Stimulated activated CD8-positive, alpha-beta memory T cell treated with anti-CD3 and anti-CD28 coated beads, Interleukin-12 subunit alpha, Interleukin-12 subunit beta, amount 100 ng/mL, for 1 hour (primary cell): Measurements from ENCODE around the gene NLRP14.

Source experiments
- DNase-seq: peaks from one replicate; pipeline ENCODE4 v3.0.0-alpha.2; 2020; ENCODE audit warnings: low read depth

The NLRP14 gene

GRCh38 chr11:7020183-7020917 is at the start of gene NLRP14, which contains the start of gene ZNF214:
Gene NLRP14 (plus strand): TSS chr11:7020479. CDS start chr11:7038587, 18,108 bp downstream.
Gene ZNF214 (minus strand): TSS chr11:7020346. CDS start chr11:7002835, 17,511 bp downstream.
- DNase-seq, result no peak

- no peak for DNase-seq
Measured at GRCh38 chr11:6979365-6979764, 40.9 kb upstream of the NLRP14 start.

- DNase-seq, result no peak
Measured at GRCh38 chr11:6986487-6986886, 33.8 kb upstream of the NLRP14 start.

GRCh38 chr11:6988506-6988905 is 31.8 kb upstream of the NLRP14 start:
- no peak for DNase-seq

- no peak for DNase-seq
Measured at GRCh38 chr11:6991227-6991626, 29.1 kb upstream of the NLRP14 start.

- DNase-seq, result no peak
Measured at GRCh38 chr11:6992026-6992425, 28.3 kb upstream of the NLRP14 start.

- DNase-seq, result no peak
Measured at GRCh38 chr11:6992457-6993417, 27.5 kb upstream of the NLRP14 start.

GRCh38 chr11:6995703-6996102 is 24.6 kb upstream of the NLRP14 start:
- DNase-seq, result no peak

GRCh38 chr11:7004482-7004881 is 15.8 kb upstream of the NLRP14 start:
- DNase-seq, result no peak

- no peak for DNase-seq
Measured at GRCh38 chr11:7014118-7014517, 6.2 kb upstream of the NLRP14 start.

- DNase-seq, result no peak
Measured at GRCh38 chr11:7016011-7016410, 4.3 kb upstream of the NLRP14 start.

- no peak for DNase-seq
Measured at GRCh38 chr11:7019500-7020182, 638 bp upstream of the NLRP14 start.

- DNase-seq, result no peak
Measured at GRCh38 chr11:7021318-7021717, 1.0 kb downstream of the NLRP14 start.

- DNase-seq, result no peak
Measured at GRCh38 chr11:7028141-7028540, 7.9 kb downstream of the NLRP14 start.

GRCh38 chr11:7030836-7031235 is 10.6 kb downstream of the NLRP14 start:
- no peak for DNase-seq

GRCh38 chr11:7031471-7031871 is 11.2 kb downstream of the NLRP14 start:
- no peak for DNase-seq

- DNase-seq, result no peak
Measured at GRCh38 chr11:7032692-7033091, 12.4 kb downstream of the NLRP14 start.

GRCh38 chr11:7034019-7034418 is 13.7 kb downstream of the NLRP14 start:
- no peak for DNase-seq

GRCh38 chr11:7046474-7047175 is 26.3 kb downstream of the NLRP14 start:
- no peak for DNase-seq

GRCh38 chr11:7050191-7050590 is 29.9 kb downstream of the NLRP14 start:
- DNase-seq, result no peak

- no peak for DNase-seq
Measured at GRCh38 chr11:7056828-7057513, 36.7 kb downstream of the NLRP14 start.
